GM19023 (cell line): Measurements from ENCODE around the gene TTC23L.
A peak's percentile ranks its signal among the peaks of the same experiment; 100 is the strongest.

Source experiments
- ATAC-seq: cut with Tn5 transposase; IDR thresholded peaks from one replicate; pipeline ENCODE4 v1.9.1; 2021; ENCODE audit warnings: mild to moderate bottlenecking, moderate library complexity; ENCODE audit not compliant: unreplicated experiment

The TTC23L gene

GRCh38 chr5:34832568-34832967 lies 6.4 kb upstream of the TTC23L start:
- ATAC-seq, result no peak

GRCh38 chr5:34833090-34833489 lies 5.9 kb upstream of the TTC23L start:
- ATAC-seq, result no peak

- ATAC-seq, result no peak
These were observed 4.8 kb upstream of the TTC23L start for GRCh38 chr5:34833976-34834793.

GRCh38 chr5:34834794-34835089 lies 4.2 kb upstream of the TTC23L start:
- ATAC-seq, result no peak

- ATAC-seq, result no peak
These were observed 3.3 kb upstream of the TTC23L start for GRCh38 chr5:34835664-34836063.

- no peak for ATAC-seq
These were observed 2.9 kb downstream of the TTC23L start for GRCh38 chr5:34841816-34842215.

- ATAC-seq, result no peak
These were observed 3.6 kb downstream of the TTC23L start for GRCh38 chr5:34842554-34842953.

- no peak for ATAC-seq
These were observed 4.5 kb downstream of the TTC23L start for GRCh38 chr5:34843497-34843896.

GRCh38 chr5:34844106-34844505 lies 5.1 kb downstream of the TTC23L start:
- ATAC-seq, result no peak

GRCh38 chr5:34844999-34845398 lies 6.0 kb downstream of the TTC23L start:
- ATAC-seq, result no peak

- no peak for ATAC-seq
These were observed 8.1 kb downstream of the TTC23L start for GRCh38 chr5:34847056-34847455.

- no peak for ATAC-seq
These were observed 8.6 kb downstream of the TTC23L start for GRCh38 chr5:34847552-34847951.

GRCh38 chr5:34848230-34848629 lies 9.3 kb downstream of the TTC23L start:
- no peak for ATAC-seq

GRCh38 chr5:34849253-34849652 lies 10.3 kb downstream of the TTC23L start:
- no peak for ATAC-seq

GRCh38 chr5:34854459-34855174 lies 15.7 kb downstream of the TTC23L start:
- ATAC-seq, result peak; percentile 92

- no peak for ATAC-seq
These were observed 18.2 kb downstream of the TTC23L start for GRCh38 chr5:34857161-34857560.

GRCh38 chr5:34857894-34858293 lies 18.9 kb downstream of the TTC23L start:
- no peak for ATAC-seq

GRCh38 chr5:34858790-34859189 lies 19.8 kb downstream of the TTC23L start:
- ATAC-seq, result no peak

- ATAC-seq, result no peak
These were observed 20.3 kb downstream of the TTC23L start for GRCh38 chr5:34859253-34859652.

GRCh38 chr5:34863946-34864345 lies 25.0 kb downstream of the TTC23L start:
- ATAC-seq, result no peak

GRCh38 chr5:34865091-34865490 lies 26.1 kb downstream of the TTC23L start:
- no peak for ATAC-seq

GRCh38 chr5:34866989-34867471 lies 28.1 kb downstream of the TTC23L start:
- no peak for ATAC-seq
